Hepatocyte (in vitro differentiated cells): ENCODE measurements around the gene CDK14. TPM values are rescaled to one million over a fixed set of nuclear protein-coding genes. Genes with fewer than 3 reads are reported as not detected.

Experiments
- DNase-seq: peaks from one replicate; pipeline ENCODE4 v3.0.0-alpha.2; 2016; ENCODE audit warnings: low spot score
- H2AFZ ChIP-seq: fragments of 200-600 bp; sonication (generic); 2 replicates; pipeline ENCODE4 v1.6.0; 2016; ENCODE audit warnings: antibody characterized with exemption, mild to moderate bottlenecking
- H3K27ac ChIP-seq: fragments of 200-600 bp; sonication (generic); 2 replicates; pipeline ENCODE4 v1.5.1; 2016; ENCODE audit warnings: mild to moderate bottlenecking
- H3K27me3 ChIP-seq: fragments of 200-600 bp; sonication (generic); 2 replicates; pipeline ENCODE4 v1.6.1; 2016
- H3K36me3 ChIP-seq: fragments of 200-600 bp; sonication (generic); replicated peaks from 2 replicates; pipeline ENCODE4 v1.5.1; 2016; ENCODE audit warnings: low read depth; ENCODE audit not compliant: insufficient read depth
- H3K4me1 ChIP-seq: fragments of 200-600 bp; sonication (generic); 2 replicates; pipeline ENCODE4 v1.5.1; 2016; ENCODE audit warnings: mild to moderate bottlenecking, moderate library complexity; ENCODE audit not compliant: insufficient read depth
- H3K4me2 ChIP-seq: fragments of 200-600 bp; sonication (generic); 2 replicates; pipeline ENCODE4 v1.6.0; 2016
- H3K4me3 ChIP-seq: fragments of 200-600 bp; sonication (generic); 2 replicates; pipeline ENCODE4 v1.5.1; 2016; ENCODE audit warnings: mild to moderate bottlenecking
- H3K79me2 ChIP-seq: fragments of 200-600 bp; sonication (generic); 2 replicates; pipeline ENCODE4 v1.6.0; 2017; ENCODE audit warnings: mild to moderate bottlenecking
- H3K9me2 ChIP-seq: fragments of 200-600 bp; sonication (generic); replicated peaks from 2 replicates; pipeline ENCODE4 v1.6.0; 2017; ENCODE audit warnings: mild to moderate bottlenecking; ENCODE audit not compliant: insufficient read depth
- H3K9me3 ChIP-seq: fragments of 200-600 bp; sonication (generic); 2 replicates; pipeline ENCODE4 v1.5.1; 2016; ENCODE audit warnings: low read depth, mild to moderate bottlenecking
- H4K20me1 ChIP-seq: fragments of 200-600 bp; sonication (generic); 2 replicates; pipeline ENCODE4 v1.6.0; 2016; ENCODE audit warnings: mild to moderate bottlenecking; ENCODE audit not compliant: insufficient read depth, poor library complexity, severe bottlenecking
- CTCF ChIP-seq: fragments of 200-600 bp; sonication (generic); IDR thresholded peaks from 2 replicates; pipeline ENCODE4 v1.5.1; 2016; ENCODE audit warnings: antibody characterized with exemption, mild to moderate bottlenecking; ENCODE audit not compliant: poor library complexity
- EZH2 ChIP-seq: fragments of 200-600 bp; sonication (generic); IDR thresholded peaks from 2 replicates; pipeline ENCODE4 v1.6.1; 2016; ENCODE audit warnings: antibody characterized with exemption, mild to moderate bottlenecking, borderline replicate concordance
- EZH2phosphoT487 ChIP-seq: fragments of 200-600 bp; sonication (generic); IDR thresholded peaks from one replicate; pipeline ENCODE4 v1.6.1; 2018; ENCODE audit warnings: antibody characterized with exemption, mild to moderate bottlenecking, low read depth, moderate library complexity; ENCODE audit not compliant: unreplicated experiment, severe bottlenecking
- WGBS: methylation state at CpG from one replicate; pipeline ENCODE4 v1.1.6; 2016; ENCODE audit warnings: low lambda C conversion rate; ENCODE audit errors: missing lambda C conversion rate; 5-methylcytosine and 5-hydroxymethylcytosine counted together
- polyA plus RNA-seq: library from polyadenylated mRNA; unstranded; fragments of >200 nt; fragmentation: Nextera tagmentation; extraction: Ambion mirVana; gene quantifications from 2 replicates; pipeline ENCODE4 v1.2.1, GENCODE V29; 2016
- total RNA-seq: library from RNA; depleted of rRNA; stranded (reverse); fragments of >200 nt; gene quantifications from 2 replicates; pipeline ENCODE4 v1.2.3, GENCODE V29; 2014

Gene CDK14
- total and polyA plus RNA-seq, 2 experiments from 2014 or later: 8.6 to 23.5 TPM

GRCh38 chr7:91248996-91249395 is 652.9 kb downstream of the CDK14 start:
- H3K4me3 ChIP-seq: no peak overlapping the region
- no peaks in the 10 kb centered on the region for H4K20me1 ChIP-seq
- no peaks in the 10 kb centered on the region for H3K9me2 ChIP-seq
- H3K27me3 ChIP-seq: no peaks in the 10 kb centered on the region
- no peak for DNase-seq
- no peak for TF ChIP-seq EZH2phosphoT487
- no peak for TF ChIP-seq CTCF
- TF ChIP-seq EZH2: no peak
- H2AFZ ChIP-seq: no peak overlapping the region
- H3K4me2 ChIP-seq: no peak overlapping the region
- H3K79me2 ChIP-seq: no peaks in the 10 kb centered on the region
- H3K4me1 ChIP-seq: no peaks in the 10 kb centered on the region
- no peaks in the 10 kb centered on the region for H3K9me3 ChIP-seq
- H3K27ac ChIP-seq: no peak overlapping the region
- no peaks in the 10 kb centered on the region for H3K36me3 ChIP-seq
- 35% methylated on average over 2 of the region's 2 CpGs for WGBS

- Histone ChIP-seq H3K9me3 (no peaks in the 10 kb centered on the region), H3K4me3 (no peak overlapping the region), H3K4me1 (no peaks in the 10 kb centered on the region), H4K20me1 (no peaks in the 10 kb centered on the region), H3K27me3 (no peaks in the 10 kb centered on the region), H3K4me2 (no peak overlapping the region), H3K36me3 (no peaks in the 10 kb centered on the region), H3K27ac (no peak overlapping the region), H3K9me2 (no peaks in the 10 kb centered on the region), H2AFZ (no peak overlapping the region), H3K79me2 (no peaks in the 10 kb centered on the region)
- DNase-seq: no peak
- 70% methylated on average over 4 of the region's 4 CpGs for WGBS
- TF ChIP-seq EZH2 (no peak), EZH2phosphoT487 (no peak)
Measured at GRCh38 chr7:91249506-91250233, 653.5 kb downstream of the CDK14 start.

GRCh38 chr7:91250706-91251105 is 654.6 kb downstream of the CDK14 start:
- no peaks in the 10 kb centered on the region for H3K4me1 ChIP-seq
- no peaks in the 10 kb centered on the region for H3K79me2 ChIP-seq
- H3K27ac ChIP-seq: no peak overlapping the region
- H3K27me3 ChIP-seq: no peaks in the 10 kb centered on the region
- TF ChIP-seq EZH2phosphoT487: no peak
- no peak for TF ChIP-seq CTCF
- no peak for TF ChIP-seq EZH2
- 94% methylated on average over 4 of the region's 4 CpGs for WGBS
- no peak overlapping the region for H3K4me3 ChIP-seq
- H3K9me2 ChIP-seq: no peaks in the 10 kb centered on the region
- H3K9me3 ChIP-seq: no peaks in the 10 kb centered on the region
- H3K4me2 ChIP-seq: no peak overlapping the region
- no peak for DNase-seq
- H3K36me3 ChIP-seq: no peaks in the 10 kb centered on the region
- H2AFZ ChIP-seq: no peak overlapping the region
- H4K20me1 ChIP-seq: no peaks in the 10 kb centered on the region

- no peaks in the 10 kb centered on the region for H3K27me3 ChIP-seq
- H3K9me2 ChIP-seq: no peaks in the 10 kb centered on the region
- no peaks in the 10 kb centered on the region for H3K9me3 ChIP-seq
- H3K36me3 ChIP-seq: no peaks in the 10 kb centered on the region
- TF ChIP-seq CTCF (no peak), EZH2phosphoT487 (no peak), EZH2 (no peak)
- H4K20me1 ChIP-seq: no peaks in the 10 kb centered on the region
- 75% methylated on average over 3 of the region's 3 CpGs for WGBS
- no peaks in the 10 kb centered on the region for H3K79me2 ChIP-seq
- H3K27ac ChIP-seq: no peak overlapping the region
- no peak overlapping the region for H3K4me3 ChIP-seq
- DNase-seq: no peak
- no peak overlapping the region for H3K4me2 ChIP-seq
- H3K4me1 ChIP-seq: no peaks in the 10 kb centered on the region
- no peak overlapping the region for H2AFZ ChIP-seq
Measured at GRCh38 chr7:91251877-91252276, 655.8 kb downstream of the CDK14 start.

Other genes starting within 250 kb of the CDK14 start
- 13.0 and 13.1 TPM in 2 replicates for gene GTPBP10, start 249.6 kb upstream of the CDK14 start, total RNA-seq
- gene GTPBP10, start 249.6 kb upstream of the CDK14 start, polyA plus RNA-seq: 6.9 and 11.2 TPM in 2 replicates
- 52.7 and 53.0 TPM in 2 replicates for gene CLDN12, start 192.9 kb upstream of the CDK14 start, total RNA-seq
- 19.0 and 21.2 TPM in 2 replicates for gene CLDN12, start 192.9 kb upstream of the CDK14 start, polyA plus RNA-seq
- gene PTTG1IP2, start 126.7 kb upstream of the CDK14 start, total RNA-seq: not detected in 2 replicates
- 0.63 TPM in 1 of 2 replicates, not detected in the other for gene PTTG1IP2, start 126.7 kb upstream of the CDK14 start, polyA plus RNA-seq